H1 (cell line): ENCODE measurements around the gene C2CD4C. TPM values are rescaled to one million over a fixed set of nuclear protein-coding genes. Genes with fewer than 3 reads are reported as not detected.

Experiments used
- CTCF ChIA-PET: fragments of 300-600 bp; sonication (Branson Sonifier 250); formaldehyde crosslinking; loops from one replicate; lab custom pipeline; 2021; ENCODE audit not compliant: partially characterized antibody; lab: Charles Lee
- POLR2A ChIA-PET: fragments of 300-600 bp; sonication (Branson Sonifier 250); formaldehyde crosslinking; loops from one replicate; lab custom pipeline; 2021; ENCODE audit warnings: inconsistent platforms; ENCODE audit not compliant: partially characterized antibody; lab: Charles Lee
- DNase-seq, 2 experiments: peaks; one replicate each; pipeline versions ENCODE4 v3.0.0 to v3.0.0-alpha.2; 2010 to 2022; ENCODE audit warnings: low spot score in 2 of 2, low read depth in 1 of 2, mixed read lengths in 1 of 2
- FAIRE-seq: peaks from 2 replicates; lab custom pipeline; 2011; peaks lifted over from hg19 to GRCh38; lab: Jason Lieb, UNC
- H2AFZ ChIP-seq: 2 replicates; pipeline ENCODE4 v1.8.1; 2012; ENCODE audit warnings: low read length, inconsistent platforms
- H2AK5ac ChIP-seq: 2 replicates; pipeline ENCODE4 v1.6.1; 2013; ENCODE audit warnings: low read depth, low read length
- H2BK120ac ChIP-seq: replicated peaks from 2 replicates; pipeline ENCODE3; 2013; ENCODE audit warnings: low read depth, low read length, inconsistent platforms
- H2BK12ac ChIP-seq: 2 replicates; pipeline ENCODE4 v1.6.1; 2013; ENCODE audit warnings: low read depth, low read length
- H2BK15ac ChIP-seq: 2 replicates; pipeline ENCODE4 v1.6.1; 2013; ENCODE audit warnings: low read length
- H2BK20ac ChIP-seq: 2 replicates; pipeline ENCODE4 v1.6.1; 2013; ENCODE audit warnings: low read length
- H2BK5ac ChIP-seq: 2 replicates; pipeline ENCODE4 v1.6.1; 2013; ENCODE audit warnings: low read depth, low read length
- H3K14ac ChIP-seq: 2 replicates; pipeline ENCODE4 v1.6.1; 2013; ENCODE audit warnings: inconsistent platforms; ENCODE audit not compliant: insufficient read length
- H3K18ac ChIP-seq: 2 replicates; pipeline ENCODE4 v1.6.1; 2013; ENCODE audit warnings: low read length; ENCODE audit errors: extremely low read depth
- H3K23ac ChIP-seq: 2 replicates; pipeline ENCODE4 v1.6.1; 2013; ENCODE audit warnings: inconsistent platforms; ENCODE audit not compliant: insufficient read length
- H3K23me2 ChIP-seq: 2 replicates; pipeline ENCODE4 v1.6.1; 2013; ENCODE audit warnings: low read depth, low read length
- H3K27ac ChIP-seq: 2 replicates; pipeline ENCODE4 v1.6.1; 2011; ENCODE audit warnings: low read depth, low read length, inconsistent platforms
- H3K27me3 ChIP-seq, 4 experiments: replicated peaks in 1 of 4; 1 replicate in 1 of 4; 2 replicates in 3 of 4; pipeline versions ENCODE4 v1.6.1 to v1.8.1; 2011 to 2013; ENCODE audit warnings: low read length in 3 of 4, mild to moderate bottlenecking in 3 of 4, inconsistent platforms in 2 of 4, mixed read lengths in 2 of 4, moderate library complexity in 1 of 4; ENCODE audit not compliant: control insufficient read depth in 3 of 4, insufficient read depth in 3 of 4; ENCODE audit errors: extremely low read depth in 1 of 4
- H3K36me3 ChIP-seq, 4 experiments: 2 replicates each; pipeline versions ENCODE4 v1.6.1 to v1.8.1; 2011 to 2013; ENCODE audit warnings: mild to moderate bottlenecking in 4 of 4, low read length in 3 of 4, moderate library complexity in 2 of 4, control low read depth in 1 of 4, inconsistent platforms in 1 of 4; ENCODE audit not compliant: insufficient read depth in 4 of 4, control insufficient read depth in 2 of 4
- H3K4ac ChIP-seq: replicated peaks from 2 replicates; pipeline ENCODE3; 2013; ENCODE audit warnings: low read length, low read depth, mixed read lengths, inconsistent platforms; ENCODE audit not compliant: insufficient read length
- H3K4me1 ChIP-seq, 4 experiments: replicated peaks in 1 of 4; 1 replicate in 1 of 4; 2 replicates in 3 of 4; pipeline versions ENCODE4 v1.6.1 to v1.8.1; 2011 to 2013; ENCODE audit warnings: low read length in 3 of 4, inconsistent platforms in 2 of 4, mixed read lengths in 1 of 4; ENCODE audit not compliant: insufficient read depth in 4 of 4, control insufficient read depth in 3 of 4
- H3K4me2 ChIP-seq, 2 experiments: 2 replicates each; pipeline versions ENCODE4 v1.6.1 to v1.8.1; 2011 to 2013; ENCODE audit warnings: low read depth in 2 of 2, low read length in 2 of 2, control low read depth in 1 of 2, inconsistent platforms in 1 of 2, mild to moderate bottlenecking in 1 of 2; ENCODE audit not compliant: insufficient read depth in 1 of 2
- H3K4me3 ChIP-seq, 4 experiments: fragments of 200-600, 300-600 bp in 1 of 4; sonication (generic), shearing (Covaris generic), sonication (Bioruptor Twin) in 1 of 4; 2 replicates each; pipeline versions ENCODE4 v1.5.1 to v1.8.1; 2011 to 2016; ENCODE audit warnings: low read length in 4 of 4, low read depth in 3 of 4, control low read depth in 2 of 4, inconsistent platforms in 2 of 4, mild to moderate bottlenecking in 2 of 4, mixed read lengths in 1 of 4, moderate library complexity in 1 of 4; ENCODE audit not compliant: insufficient read depth in 2 of 4; ENCODE audit errors: extremely low read depth in 1 of 4
- H3K56ac ChIP-seq: replicated peaks from 2 replicates; pipeline ENCODE3; 2013; ENCODE audit warnings: low read depth, mild to moderate bottlenecking, mixed read lengths, low read length, inconsistent platforms; ENCODE audit not compliant: insufficient read length
- H3K79me1 ChIP-seq: 2 replicates; pipeline ENCODE4 v1.6.1; 2013; ENCODE audit warnings: low read depth, low read length, control low read depth
- H3K79me2 ChIP-seq, 2 experiments: 2 replicates each; pipeline versions ENCODE4 v1.6.1 to v1.8.1; 2012 to 2013; ENCODE audit warnings: low read length in 2 of 2, mild to moderate bottlenecking in 2 of 2, inconsistent platforms in 1 of 2; ENCODE audit not compliant: insufficient read depth in 2 of 2, control insufficient read depth in 1 of 2
- H3K9ac ChIP-seq, 4 experiments: replicated peaks in 1 of 4; 1 replicate in 1 of 4; 2 replicates in 3 of 4; pipeline versions ENCODE4 v1.6.1 to v1.8.1; 2011 to 2013; ENCODE audit warnings: low read depth in 3 of 4, low read length in 3 of 4, control low read depth in 2 of 4, mild to moderate bottlenecking in 2 of 4, moderate library complexity in 2 of 4, inconsistent platforms in 1 of 4; ENCODE audit errors: extremely low read depth in 1 of 4
- H3K9me3 ChIP-seq, 2 experiments: 2 replicates each; pipeline versions ENCODE4 v1.6.1 to v1.8.1; 2012 to 2013; ENCODE audit warnings: mild to moderate bottlenecking in 2 of 2, moderate library complexity in 2 of 2, control low read depth in 1 of 2, inconsistent platforms in 1 of 2, low read depth in 1 of 2, low read length in 1 of 2, mixed read lengths in 1 of 2; ENCODE audit not compliant: insufficient read depth in 2 of 2
- H4K20me1 ChIP-seq, 2 experiments: replicated peaks in 1 of 2; 2 replicates each; pipeline versions ENCODE3 to v1.8.1; 2011 to 2013; ENCODE audit warnings: inconsistent platforms in 2 of 2, low read length in 2 of 2, mild to moderate bottlenecking in 1 of 2; ENCODE audit not compliant: insufficient read depth in 2 of 2, control insufficient read depth in 1 of 2
- H4K5ac ChIP-seq: 2 replicates; pipeline ENCODE4 v1.6.1; 2013; ENCODE audit warnings: low read length, low read depth, mixed read lengths, inconsistent platforms; ENCODE audit not compliant: insufficient read length
- H4K8ac ChIP-seq: 2 replicates; pipeline ENCODE4 v1.8.0; 2013; ENCODE audit warnings: mild to moderate bottlenecking, moderate library complexity, low read length, inconsistent platforms; ENCODE audit not compliant: insufficient read depth; ENCODE audit errors: extremely low read depth
- H4K91ac ChIP-seq: replicated peaks from 2 replicates; pipeline ENCODE3; 2013; ENCODE audit warnings: low read length, mixed read lengths, inconsistent platforms; ENCODE audit not compliant: insufficient read length
- TAF1 ChIP-seq: IDR thresholded peaks from 2 replicates; pipeline ENCODE4 v1.6.1; 2011; ENCODE audit warnings: mild to moderate bottlenecking, low read depth, low read length
- TAF7 ChIP-seq: optimal IDR thresholded peaks from 2 replicates; pipeline ENCODE3; 2011; ENCODE audit warnings: low read depth, mild to moderate bottlenecking, inconsistent platforms, low read length, moderate library complexity, borderline replicate concordance
- WGBS, 2 experiments: shearing (Covaris generic) in 1 of 2; methylation state at CpG; one replicate each; pipeline versions ENCODE4 v1.1.6 to v1.1.7; 2013 to 2015; ENCODE audit warnings: low lambda C conversion rate in 2 of 2, mixed read lengths in 2 of 2, inconsistent platforms in 1 of 2, low coverage in 1 of 2, missing lambda C conversion rate in 1 of 2; ENCODE audit not compliant: insufficient replicate concordance in 2 of 2, insufficient coverage in 1 of 2, insufficient read length in 1 of 2; ENCODE audit errors: extremely low coverage in 1 of 2, missing lambda C conversion rate in 1 of 2; 5-methylcytosine and 5-hydroxymethylcytosine counted together
- polyA plus RNA-seq, 7 experiments: library from polyadenylated mRNA; depleted of rRNA in 3 of 7; stranded (reverse) in 5 of 7; unstranded in 2 of 7; fragments of >200 nt in 5 of 7; fragments of 200-250 nt in 2 of 7; gene quantifications; 1 replicate in 5 of 7; 2 replicates in 1 of 7; 4 replicates in 1 of 7; pipeline versions ENCODE4 v1.2.1 to v1.2.3, GENCODE V29; 2011 to 2013; ENCODE audit warnings: missing spikeins in 2 of 7, mixed read lengths in 2 of 7
- total RNA-seq: library from RNA; stranded (reverse); fragmentation: NEBNext Ultra II Directional; extraction: Animal tissue kit (Norgen Biotek cat#: 25700); gene quantifications from 2 replicates; pipeline ENCODE4 v1.2.1, GENCODE V29; 2021
- TF ChIP-seq, protein P1 (sequence below): IDR thresholded peaks from 2 replicates; pipeline ENCODE4 v1.6.1; 2012; ENCODE audit warnings: inconsistent platforms

The C2CD4C gene
- total and polyA plus RNA-seq, 2 of the 8 experiments (the other 6 are each of a cell fraction or from before 2014, with no cell fraction given): 3.8 to 6.3 TPM

- Histone ChIP-seq H4K20me1 (no peaks in the 10 kb centered on the region), H3K4me1 (no peaks in the 10 kb centered on the region), H2BK15ac (no peak overlapping the region), H3K18ac (no peak overlapping the region), H3K4me2 (no peak overlapping the region), H3K56ac (no peak overlapping the region), H3K14ac (no peak overlapping the region), H4K8ac (no peak overlapping the region), H3K79me1 (no peaks in the 10 kb centered on the region), H2BK12ac (no peak overlapping the region), H3K4ac (no peak overlapping the region), H2AFZ (no peak overlapping the region), H2BK5ac (no peak overlapping the region; the same call in 1 of the 2 replicates), H3K4me3 (no peak overlapping the region), H3K9ac (no peak overlapping the region), H4K5ac (no peak overlapping the region), H3K23ac (no peak overlapping the region), H4K91ac (peak overlapping the region; percentile 30), H3K23me2 (no peaks in the 10 kb centered on the region), H3K27me3 (no peaks in the 10 kb centered on the region), H2BK120ac (no peak overlapping the region), H3K27ac (no peak overlapping the region), H2AK5ac (no peak overlapping the region), H3K79me2 (no peaks in the 10 kb centered on the region), H3K36me3 (no peaks in the 10 kb centered on the region), H3K9me3 (peaks cover 12 to 15% of the 10 kb centered on the region in 2 experiments; a peak in 3 of 4 replicates), H2BK20ac (no peak overlapping the region)
- WGBS, 2 experiments: 94% methylated on average over 22 of the region's 22 CpGs; no CpG with 5 or more reads in 1 of the 2 experiments
- DNase-seq (no peak), FAIRE-seq (no peak)
- CTCF ChIA-PET: interaction anchor here (0.9 to 1.7 kb wide), 2 partner anchors 19 to 69 kb away, joined by 4 read pairs; no protein-coding TSS in a partner anchor
- POLR2A ChIA-PET: no interaction called here
- TF ChIP-seq, protein P1, sequence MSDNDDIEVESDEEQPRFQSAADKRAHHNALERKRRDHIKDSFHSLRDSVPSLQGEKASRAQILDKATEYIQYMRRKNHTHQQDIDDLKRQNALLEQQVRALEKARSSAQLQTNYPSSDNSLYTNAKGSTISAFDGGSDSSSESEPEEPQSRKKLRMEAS: no peak
- no peak for TF ChIP-seq TAF1
- no peak for TF ChIP-seq TAF7
Observed at GRCh38 chr19:453606-454005, 44.7 kb upstream of the C2CD4C start.
